HCT116 (cell line): Measurements from ENCODE around the gene ZBTB20. TPM values are rescaled to one million over a fixed set of nuclear protein-coding genes. Genes with fewer than 3 reads are reported as not detected.

ENCODE experiments used
- ATAC-seq: fragments of 200-7000 bp; cut with Tn5 transposase; 2 replicates; pipeline ENCODE4 v1.9.1; 2020; ENCODE audit warnings: mild to moderate bottlenecking, moderate library complexity
- BruUV-seq: library from RNA; stranded (reverse); fragments of 400-500 nt; replicated peaks from 2 replicates; lab custom pipeline; 2021; lab: Mats Ljungman, UMichigan
- CTCF ChIA-PET: fragments of 300-600 bp; sonication (Branson Sonifier 250); formaldehyde crosslinking; loops from one replicate; lab custom pipeline; 2021; ENCODE audit warnings: antibody characterized with exemption; lab: Charles Lee
- POLR2A ChIA-PET: fragments of 300-600, 350-600 bp; sonication (Branson Sonifier 250); formaldehyde crosslinking; loops from one replicate; lab custom pipeline; 2021; ENCODE audit warnings: antibody characterized with exemption; lab: Charles Lee
- RAD21 ChIA-PET, 2 experiments: fragments of 300-600 bp; sonication (Branson Sonifier 250); formaldehyde crosslinking; loops; one replicate each; lab custom pipeline; 2023; ENCODE audit warnings: low total read pairs in 2 of 2; ENCODE audit not compliant: uncharacterized antibody in 2 of 2, unreplicated experiment in 2 of 2, low non-redundant PET in 1 of 2; lab: Charles Lee
- DNase-seq: peaks from one replicate; pipeline ENCODE4 v3.0.0-alpha.2; 2010; ENCODE audit warnings: low read depth, low spot score
- H2AFZ ChIP-seq: fragments of 200-600 bp; shearing (Covaris generic), sonication (generic); 2 replicates; pipeline ENCODE4 v1.6.1; 2017; ENCODE audit warnings: low read depth, mixed run types, mixed read lengths, antibody characterized with exemption, low read length; ENCODE audit not compliant: poor library complexity, severe bottlenecking
- H3K27ac ChIP-seq: 2 replicates; pipeline ENCODE4 v1.5.1; 2012; ENCODE audit warnings: low read depth, low read length
- H3K27me3 ChIP-seq: fragments of 200-600 bp; sonication (generic); 2 replicates; pipeline ENCODE4 v1.6.1; 2016; ENCODE audit warnings: mixed run types, low read length, mixed read lengths; ENCODE audit not compliant: insufficient read depth
- H3K36me3 ChIP-seq, 2 experiments: fragments of 200-500 bp in 1 of 2; fragments of 200-600 bp in 1 of 2; sonication (Bioruptor generic) in 1 of 2; sonication (generic) in 1 of 2; 2 replicates each; pipeline versions ENCODE4 v1.5.1 to v1.6.1; 2014 to 2016; ENCODE audit warnings: low read length in 2 of 2, inconsistent platforms in 1 of 2, mixed read lengths in 1 of 2, mixed run types in 1 of 2; ENCODE audit not compliant: insufficient read depth in 2 of 2, control insufficient read depth in 1 of 2
- H3K4me1 ChIP-seq, 2 experiments: fragments of 200-600 bp in 1 of 2; sonication (generic) in 1 of 2; 2 replicates each; pipeline versions ENCODE4 v1.5.1 to v1.6.1; 2012 to 2017; ENCODE audit warnings: low read length in 2 of 2, inconsistent platforms in 1 of 2, mild to moderate bottlenecking in 1 of 2, mixed read lengths in 1 of 2, mixed run types in 1 of 2, moderate library complexity in 1 of 2; ENCODE audit not compliant: insufficient read depth in 2 of 2, control insufficient read depth in 1 of 2
- H3K4me2 ChIP-seq: fragments of 200-600 bp; sonication (generic); 2 replicates; pipeline ENCODE4 v1.6.1; 2017; ENCODE audit warnings: mixed run types, low read length, mixed read lengths
- H3K4me3 ChIP-seq, 2 experiments: fragments of 200-600 bp in 1 of 2; sonication (generic) in 1 of 2; replicated peaks in 1 of 2; 2 replicates each; pipeline ENCODE4 v1.5.1; 2011 to 2016; ENCODE audit warnings: low read length in 2 of 2, control low read depth in 1 of 2, low read depth in 1 of 2, mild to moderate bottlenecking in 1 of 2, mixed read lengths in 1 of 2, mixed run types in 1 of 2
- H3K79me2 ChIP-seq: fragments of 200-600 bp; sonication (generic); 2 replicates; pipeline ENCODE4 v1.6.1; 2017; ENCODE audit warnings: mild to moderate bottlenecking, mixed run types, low read length, moderate library complexity, mixed read lengths; ENCODE audit not compliant: insufficient read depth
- H3K9ac ChIP-seq: fragments of 200-600 bp; sonication (generic); 2 replicates; pipeline ENCODE4 v1.6.1; 2016; ENCODE audit warnings: low read length, mixed read lengths
- H3K9me2 ChIP-seq: fragments of 200-600 bp; sonication (generic), shearing (Covaris generic); 2 replicates; pipeline ENCODE4 v1.6.1; 2017; ENCODE audit warnings: mixed run types, mild to moderate bottlenecking, moderate library complexity; ENCODE audit not compliant: insufficient read depth
- H3K9me3 ChIP-seq, 2 experiments: fragments of 200-500 bp in 1 of 2; fragments of 200-600 bp in 1 of 2; sonication (Bioruptor generic) in 1 of 2; sonication (generic) in 1 of 2; 2 replicates each; pipeline ENCODE4 v1.6.1; 2014 to 2017; ENCODE audit warnings: low read length in 2 of 2, mixed read lengths in 2 of 2, inconsistent platforms in 1 of 2, low read depth in 1 of 2, mild to moderate bottlenecking in 1 of 2, mixed run types in 1 of 2, moderate library complexity in 1 of 2; ENCODE audit not compliant: control insufficient read depth in 1 of 2, insufficient read depth in 1 of 2
- H4K20me1 ChIP-seq: fragments of 200-600 bp; sonication (generic), shearing (Covaris generic); 2 replicates; pipeline ENCODE4 v1.6.1; 2017; ENCODE audit warnings: mixed run types, mild to moderate bottlenecking, moderate library complexity; ENCODE audit not compliant: insufficient read depth
- CEBPB ChIP-seq: IDR thresholded peaks from 2 replicates; pipeline ENCODE4 v1.6.1; 2012; ENCODE audit warnings: low read depth
- EGR1 ChIP-seq: IDR thresholded peaks from 2 replicates; pipeline ENCODE4 v1.6.1; 2012; ENCODE audit warnings: low read depth
- ELF1 ChIP-seq: IDR thresholded peaks from 2 replicates; pipeline ENCODE4 v1.6.1; 2012; ENCODE audit warnings: low read depth, borderline replicate concordance
- EZH2phosphoT487 ChIP-seq: fragments of 200-600 bp; IDR thresholded peaks from 2 replicates; pipeline ENCODE4 v1.6.1; 2018; ENCODE audit warnings: antibody characterized with exemption, borderline replicate concordance
- FOSL1 ChIP-seq: IDR thresholded peaks from 2 replicates; pipeline ENCODE4 v1.6.1; 2012; ENCODE audit warnings: low read depth
- JUND ChIP-seq: IDR thresholded peaks from 2 replicates; pipeline ENCODE4 v1.6.1; 2012
- POLR2A ChIP-seq: IDR thresholded peaks from 2 replicates; pipeline ENCODE4 v1.7.0; 2011; ENCODE audit warnings: borderline replicate concordance; ENCODE audit not compliant: insufficient read depth, insufficient read length; ENCODE audit errors: extremely low read depth
- POLR2AphosphoS5 ChIP-seq: IDR thresholded peaks from 2 replicates; pipeline ENCODE4 v1.6.1; 2011; ENCODE audit warnings: mild to moderate bottlenecking, low read depth, low read length, moderate library complexity
- RAD21 ChIP-seq: IDR thresholded peaks from 2 replicates; pipeline ENCODE4 v1.6.1; 2012; ENCODE audit warnings: low read depth, mild to moderate bottlenecking
- REST ChIP-seq: IDR thresholded peaks from 2 replicates; pipeline ENCODE4 v1.6.1; 2012; ENCODE audit warnings: low read depth
- SIN3A ChIP-seq: IDR thresholded peaks from 2 replicates; pipeline ENCODE4 v1.6.1; 2012; ENCODE audit warnings: low read depth
- SP1 ChIP-seq: IDR thresholded peaks from 2 replicates; pipeline ENCODE4 v1.6.1; 2012; ENCODE audit warnings: low read depth
- SRF ChIP-seq: IDR thresholded peaks from 2 replicates; pipeline ENCODE4 v1.6.1; 2012; ENCODE audit warnings: low read depth
- TCF7L2 ChIP-seq: IDR thresholded peaks from 2 replicates; pipeline ENCODE4 v1.7.0; 2011; ENCODE audit warnings: borderline replicate concordance, inconsistent platforms; ENCODE audit not compliant: insufficient read depth, insufficient read length; ENCODE audit errors: extremely low read depth
- ZFX ChIP-seq: fragments of 450-650 bp; IDR thresholded peaks from 2 replicates; pipeline ENCODE4 v1.6.1; 2017
- intact Hi-C: fragments of 100-400 bp; cut with micrococcal nuclease; formaldehyde crosslinking; loops from 2 replicates; pipeline ENCODE4 v1.10.0; 2022
- total RNA-seq: library from RNA; stranded (reverse); gene quantifications from one replicate; pipeline ENCODE4 v1.2.1, GENCODE V29; 2021; ENCODE audit not compliant: unreplicated experiment
- TF ChIP-seq, protein P1 (sequence below): IDR thresholded peaks from 2 replicates; pipeline ENCODE4 v1.6.1; 2012
- TF ChIP-seq, protein P2 (sequence below): IDR thresholded peaks from 2 replicates; pipeline ENCODE4 v1.6.1; 2012

The ZBTB20 gene
- total RNA-seq, 1 experiment from 2014 or later: 42.1 TPM

GRCh38 chr3:114725966-114726365, 421.1 kb downstream of the ZBTB20 start:
- RAD21 ChIA-PET: no interaction called here
- POLR2A ChIA-PET: no interaction called here
- intact Hi-C loops: no loop called here
- Histone ChIP-seq H3K4me1 (peaks cover 25 to 32% of the 10 kb centered on the region in 2 experiments), H3K36me3 (no peaks in the 10 kb centered on the region; a peak in 1 of 4 replicates), H3K9ac (no peak overlapping the region), H3K9me3 (no peaks in the 10 kb centered on the region), H3K4me3 (no peak overlapping the region), H3K4me2 (no peak overlapping the region), H3K27me3 (no peaks in the 10 kb centered on the region), H2AFZ (no peak overlapping the region), H3K79me2 (peaks cover 96% of the 10 kb centered on the region), H4K20me1 (0 out of 2 replicates have a peak, but pooled peaks cover 5% of the 10 kb centered on the region), H3K9me2 (no peaks in the 10 kb centered on the region), H3K27ac (no peak overlapping the region)
- BruUV-seq: no TSS peak
- ATAC-seq (no peak), DNase-seq (no peak)
- no peak for TF ChIP-seq ZFX
- TF ChIP-seq EZH2phosphoT487: no peak
- no peak for TF ChIP-seq POLR2AphosphoS5
- TF ChIP-seq RAD21: no peak
- no peak for TF ChIP-seq SIN3A
- TF ChIP-seq, protein P1, sequence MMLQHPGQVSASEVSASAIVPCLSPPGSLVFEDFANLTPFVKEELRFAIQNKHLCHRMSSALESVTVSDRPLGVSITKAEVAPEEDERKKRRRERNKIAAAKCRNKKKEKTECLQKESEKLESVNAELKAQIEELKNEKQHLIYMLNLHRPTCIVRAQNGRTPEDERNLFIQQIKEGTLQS: no peak
- TF ChIP-seq ELF1: no peak
- no peak for TF ChIP-seq REST
- TF ChIP-seq JUND: no peak
- no peak for TF ChIP-seq FOSL1
- TF ChIP-seq SP1: no peak
- no peak for TF ChIP-seq TCF7L2
- no peak for TF ChIP-seq EGR1
- TF ChIP-seq CEBPB: no peak
- no peak for TF ChIP-seq POLR2A
- TF ChIP-seq, protein P2, sequence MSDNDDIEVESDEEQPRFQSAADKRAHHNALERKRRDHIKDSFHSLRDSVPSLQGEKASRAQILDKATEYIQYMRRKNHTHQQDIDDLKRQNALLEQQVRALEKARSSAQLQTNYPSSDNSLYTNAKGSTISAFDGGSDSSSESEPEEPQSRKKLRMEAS: no peak
- no peak for TF ChIP-seq SRF
- CTCF ChIA-PET: no interaction called here
